Panc1 (cell line): ENCODE data around the gene JMJD1C. TPM values are rescaled to one million over a fixed set of nuclear protein-coding genes. Genes with fewer than 3 reads are reported as not detected.

Source experiments
- ATAC-seq: fragments of 200-7000 bp; cut with Tn5 transposase; 2 replicates; pipeline ENCODE4 v1.9.1; 2020; ENCODE audit warnings: mild to moderate bottlenecking, moderate library complexity
- BruUV-seq: library from RNA; stranded (reverse); fragments of 400-500 nt; replicated peaks from 2 replicates; lab custom pipeline; 2021; lab: Mats Ljungman, UMichigan
- CTCF ChIA-PET: fragments of 300-600 bp; sonication (Branson Sonifier 250); formaldehyde crosslinking; loops from one replicate; lab custom pipeline; 2022; ENCODE audit warnings: antibody characterized with exemption; lab: Charles Lee
- POLR2A ChIA-PET: fragments of 300-600 bp; sonication (Branson Sonifier 250); formaldehyde crosslinking; loops from one replicate; lab custom pipeline; 2022; ENCODE audit warnings: antibody characterized with exemption; lab: Charles Lee
- DNase-seq: peaks from one replicate; pipeline ENCODE4 v3.0.0-alpha.2; 2010; ENCODE audit warnings: low read depth, low spot score
- H3K27ac ChIP-seq: 2 replicates; pipeline ENCODE4 v1.5.1; 2011; ENCODE audit warnings: mild to moderate bottlenecking, low read length, inconsistent platforms
- H3K27me3 ChIP-seq: fragments of 200-500 bp; sonication (Bioruptor generic); 2 replicates; pipeline ENCODE4 v1.6.0; 2014; ENCODE audit warnings: low read length, inconsistent platforms; ENCODE audit not compliant: control insufficient read depth, insufficient read depth
- H3K36me3 ChIP-seq: fragments of 200-500 bp; sonication (Bioruptor generic); 2 replicates; pipeline ENCODE4 v1.5.1; 2014; ENCODE audit warnings: inconsistent platforms, mild to moderate bottlenecking, low read length, moderate library complexity; ENCODE audit not compliant: control insufficient read depth, insufficient read depth
- H3K4me1 ChIP-seq: 2 replicates; pipeline ENCODE4 v1.5.1; 2011; ENCODE audit warnings: inconsistent platforms, mild to moderate bottlenecking, low read length, moderate library complexity; ENCODE audit not compliant: control insufficient read depth, insufficient read depth
- H3K4me3 ChIP-seq, 2 experiments: 2 replicates each; pipeline ENCODE4 v1.5.1; 2011 to 2012; ENCODE audit warnings: low read depth in 2 of 2, low read length in 2 of 2, mild to moderate bottlenecking in 2 of 2, inconsistent platforms in 1 of 2, moderate library complexity in 1 of 2
- H3K9me3 ChIP-seq: fragments of 200-500 bp; sonication (Bioruptor generic); 2 replicates; pipeline ENCODE4 v1.5.1; 2014; ENCODE audit warnings: low read depth, mild to moderate bottlenecking, inconsistent platforms, low read length, moderate library complexity; ENCODE audit not compliant: control insufficient read depth, insufficient read depth
- CTCF ChIP-seq: fragments of 450-650 bp; IDR thresholded peaks from 2 replicates; pipeline ENCODE4 v1.5.1; 2017; ENCODE audit warnings: mild to moderate bottlenecking
- POLR2AphosphoS5 ChIP-seq: IDR thresholded peaks from 2 replicates; pipeline ENCODE4 v1.6.1; 2012; ENCODE audit warnings: mild to moderate bottlenecking, low read depth, low read length, moderate library complexity
- REST ChIP-seq, 2 experiments: IDR thresholded peaks; 2 replicates each; pipeline ENCODE4 v1.6.1; 2011 to 2012; ENCODE audit warnings: low read depth in 2 of 2, control low read depth in 1 of 2, low read length in 1 of 2, mild to moderate bottlenecking in 1 of 2, moderate library complexity in 1 of 2; ENCODE audit not compliant: insufficient read depth in 1 of 2
- SIN3A ChIP-seq: IDR thresholded peaks from 2 replicates; pipeline ENCODE4 v1.6.1; 2012; ENCODE audit warnings: low read depth, mild to moderate bottlenecking, low read length, moderate library complexity, borderline replicate concordance; ENCODE audit not compliant: insufficient read depth
- TCF7L2 ChIP-seq: IDR thresholded peaks from 2 replicates; pipeline ENCODE4 v1.6.1; 2011; ENCODE audit warnings: mild to moderate bottlenecking, low read depth, low read length, inconsistent platforms
- in situ Hi-C: cut with HindIII; loops from 2 replicates; pipeline ENCODE4 v1.10.0; 2016; ENCODE audit warnings: low sequenced_read_pairs, low pct_unique_long_range_greater_than_20kb
- intact Hi-C: fragments of 100-400 bp; cut with micrococcal nuclease; formaldehyde crosslinking; loops from one replicate; pipeline ENCODE4 v1.10.0; 2022; ENCODE audit not compliant: unreplicated experiment
- total RNA-seq: library from RNA; stranded (reverse); gene quantifications from one replicate; pipeline ENCODE4 v1.2.1, GENCODE V29; 2021; ENCODE audit not compliant: unreplicated experiment

The JMJD1C gene
- total RNA-seq, 1 experiment from 2014 or later, result 88.3 TPM

GRCh38 chr10:63391812-63392211 is 74.0 kb downstream of the JMJD1C start:
- no peaks in the 10 kb centered on the region for H3K27me3 ChIP-seq
- CTCF ChIA-PET, result no interaction called here
- H3K4me1 ChIP-seq, result no peaks in the 10 kb centered on the region
- DNase-seq, result no peak
- H3K36me3 ChIP-seq, result no peaks in the 10 kb centered on the region
- intact Hi-C loops (no loop called here), in situ Hi-C loops (no loop called here)
- no peak for ATAC-seq
- no peak overlapping the region for H3K27ac ChIP-seq
- POLR2A ChIA-PET, result no interaction called here
- H3K4me3 ChIP-seq, result no peak overlapping the region
- TF ChIP-seq TCF7L2 (no peak), POLR2AphosphoS5 (no peak), SIN3A (no peak), REST (IDR thresholded peaks at IDR 0.05; ENCODE audit: insufficient read depth in 1 of 2, low read depth in 2 of 2, low read length in 1 of 2) (no peak), CTCF (no peak)
- H3K9me3 ChIP-seq, result no peaks in the 10 kb centered on the region
- BruUV-seq, result no TSS peak

- in situ Hi-C loops (no loop called here), intact Hi-C loops (no loop called here)
- no peaks in the 10 kb centered on the region for H3K36me3 ChIP-seq
- BruUV-seq, result no TSS peak
- ChIA-PET POLR2A (no interaction called here), CTCF (no interaction called here)
- no peaks in the 10 kb centered on the region for H3K9me3 ChIP-seq
- H3K27ac ChIP-seq, result no peak overlapping the region
- no peak for TF ChIP-seq POLR2AphosphoS5
- no peak for TF ChIP-seq TCF7L2
- no peak for TF ChIP-seq SIN3A
- no peak for TF ChIP-seq REST (IDR thresholded peaks at IDR 0.05; ENCODE audit: insufficient read depth in 1 of 2, low read depth in 2 of 2, low read length in 1 of 2)
- no peak for ATAC-seq
- no peak for DNase-seq
- no peaks in the 10 kb centered on the region for H3K27me3 ChIP-seq
- no peak overlapping the region for H3K4me3 ChIP-seq
- no peaks in the 10 kb centered on the region for H3K4me1 ChIP-seq
Observed at GRCh38 chr10:63390521-63390920, 75.3 kb downstream of the JMJD1C start.
